K562 (cell line): ENCODE measurements around the gene HEPACAM2. TPM values are rescaled to one million over a fixed set of nuclear protein-coding genes. Genes with fewer than 3 reads are reported as not detected.

Experiments
- ATAC-seq: fragments of 200-7000 bp; cut with Tn5 transposase; 3 replicates; pipeline ENCODE4 v1.9.1; 2020; ENCODE audit warnings: moderate library complexity
- BruUV-seq: library from RNA; stranded (reverse); fragments of 400-500 nt; replicated peaks from 2 replicates; lab custom pipeline; 2021; lab: Mats Ljungman, UMichigan
- CTCF ChIA-PET: fragments of 300-600 bp; formaldehyde crosslinking; extraction: SDS; loops from one replicate; lab custom pipeline; 2021; ENCODE audit warnings: low intra/inter-chr PET ratio; lab: Yijun Ruan, JAX
- POLR2A ChIA-PET: fragments of 300-600, 350-650 bp; sonication (Branson Sonifier 250); formaldehyde crosslinking; extraction: SDS; loops from one replicate; lab custom pipeline; 2021; ENCODE audit warnings: antibody characterized with exemption, inconsistent platforms; lab: Yijun Ruan, JAX
- DNase-seq, 4 experiments: peaks; one replicate each; pipeline versions ENCODE4 v3.0.0 to v3.0.0-alpha.2; 2011 to 2018; ENCODE audit warnings: low spot score in 3 of 4, mixed read lengths in 3 of 4; ENCODE audit errors: extremely low read depth in 1 of 4
- FAIRE-seq: peaks from 2 replicates; lab custom pipeline; 2011; peaks lifted over from hg19 to GRCh38; lab: Jason Lieb, UNC
- H2AFZ ChIP-seq: 2 replicates; pipeline ENCODE4 v1.6.0; 2011; ENCODE audit warnings: low read depth, low read length, control low read depth, inconsistent platforms
- H3K27ac ChIP-seq: fragments of 200-600 bp; 3 replicates; pipeline ENCODE4 v1.8.0; 2011; ENCODE audit warnings: low read depth, mild to moderate bottlenecking, control low read depth, inconsistent platforms, low read length, moderate library complexity, mixed read lengths; ENCODE audit errors: extremely low read depth
- H3K27me3 ChIP-seq, 2 experiments: fragments of 300-600 bp in 1 of 2; 2 replicates in 1 of 2; 3 replicates in 1 of 2; pipeline versions ENCODE4 v1.6.0 to v1.8.0; 2011; ENCODE audit warnings: inconsistent platforms in 2 of 2, low read length in 2 of 2, mild to moderate bottlenecking in 1 of 2, mixed read lengths in 1 of 2, moderate library complexity in 1 of 2; ENCODE audit not compliant: control insufficient read depth in 2 of 2, insufficient read depth in 2 of 2
- H3K36me3 ChIP-seq: fragments of 300-600 bp; 3 replicates; pipeline ENCODE4 v1.8.0; 2011; ENCODE audit warnings: mild to moderate bottlenecking, low read length, inconsistent platforms; ENCODE audit not compliant: control insufficient read depth, insufficient read depth
- H3K4me1 ChIP-seq, 2 experiments: fragments of 200-600 bp in 1 of 2; replicated peaks in 1 of 2; 2 replicates in 1 of 2; 3 replicates in 1 of 2; pipeline versions ENCODE4 v1.5.1 to v1.8.0; 2011; ENCODE audit warnings: inconsistent platforms in 2 of 2, low read length in 2 of 2, mild to moderate bottlenecking in 1 of 2, mixed read lengths in 1 of 2, moderate library complexity in 1 of 2; ENCODE audit not compliant: control insufficient read depth in 2 of 2, insufficient read depth in 2 of 2
- H3K4me2 ChIP-seq: 2 replicates; pipeline ENCODE4 v1.6.1; 2011; ENCODE audit warnings: low read length, control low read depth, inconsistent platforms, mixed read lengths; ENCODE audit not compliant: insufficient read depth
- H3K4me3 ChIP-seq: fragments of 200-600 bp; sonication (generic), shearing (Covaris generic); 2 replicates; pipeline ENCODE4 v1.5.1; 2016; ENCODE audit warnings: control low read depth, inconsistent platforms
- H3K79me2 ChIP-seq: fragments of 200-600 bp; 3 replicates; pipeline ENCODE4 v1.8.0; 2011; ENCODE audit warnings: low read length, inconsistent platforms; ENCODE audit not compliant: control insufficient read depth, insufficient read depth
- H3K9ac ChIP-seq, 2 experiments: 2 replicates each; pipeline versions ENCODE4 v1.6.0 to v1.6.1; 2011; ENCODE audit warnings: low read depth in 2 of 2, low read length in 2 of 2, control low read depth in 1 of 2, inconsistent platforms in 1 of 2, mild to moderate bottlenecking in 1 of 2, mixed read lengths in 1 of 2; ENCODE audit not compliant: insufficient read depth in 1 of 2
- H3K9me1 ChIP-seq: one replicate; pipeline ENCODE4 v1.6.0; 2011; ENCODE audit warnings: inconsistent platforms, mild to moderate bottlenecking, low read length, moderate library complexity; ENCODE audit not compliant: control insufficient read depth, insufficient read depth
- H3K9me3 ChIP-seq: replicated peaks from 2 replicates; pipeline ENCODE4 v1.5.1; 2011; ENCODE audit warnings: low read depth, low read length, inconsistent platforms; ENCODE audit not compliant: control insufficient read depth, insufficient read depth
- H4K20me1 ChIP-seq: replicated peaks from 2 replicates; pipeline ENCODE4 v1.6.1; 2011; ENCODE audit warnings: low read length, inconsistent platforms, mixed read lengths; ENCODE audit not compliant: control insufficient read depth, insufficient read depth
- E2F4 ChIP-seq: sonication (generic); formaldehyde crosslinking; IDR thresholded peaks from 2 replicates; pipeline ENCODE4 v1.8.0; 2022; ENCODE audit warnings: mild to moderate bottlenecking, low read depth, missing genetic modification reagents
- RBM22 ChIP-seq: fragments of 200-400 bp; formaldehyde crosslinking; IDR thresholded peaks from 2 replicates; pipeline ENCODE4 v1.6.1; 2018; ENCODE audit warnings: low read length, low read depth; ENCODE audit not compliant: poor library complexity, severe bottlenecking
- THRB ChIP-seq: fragments of 450-650 bp; formaldehyde crosslinking; conservative IDR thresholded peaks from 2 replicates; pipeline ENCODE4 v1.4.0; 2022; ENCODE audit warnings: mild to moderate bottlenecking, missing genetic modification characterization
- XRCC4 ChIP-seq: IDR thresholded peaks from one replicate; pipeline ENCODE4 v1.6.1; 2011; ENCODE audit not compliant: insufficient read depth, insufficient read length; ENCODE audit errors: extremely low read depth
- WGBS: fragments of 100-300 bp; shearing (Covaris generic); methylation state at CpG from one replicate; pipeline ENCODE4 v1.1.6; 2016; ENCODE audit warnings: low coverage, mixed read lengths; ENCODE audit not compliant: insufficient coverage; ENCODE audit errors: missing lambda C conversion rate; 5-methylcytosine and 5-hydroxymethylcytosine counted together
- in situ Hi-C: fragments of 300-500 bp; cut with MboI; formaldehyde crosslinking; loops from 4 replicates; pipeline ENCODE4 v1.15.0; 2018; ENCODE audit warnings: inconsistent platforms, mixed read lengths
- intact Hi-C: fragments of 100-400 bp; cut with micrococcal nuclease; formaldehyde crosslinking; loops from 2 replicates; pipeline ENCODE4 v1.14.2; 2022
- polyA plus RNA-seq, 8 experiments: library from polyadenylated mRNA; depleted of rRNA in 4 of 8; stranded (reverse) in 5 of 8; unstranded in 3 of 8; fragments of >200 nt; fragmentation: Nextera tagmentation in 2 of 8; fragmentation: Illumina TruSeq in 1 of 8; extraction: Ambion mirVana in 2 of 8; extraction: Trizol in 1 of 8; gene quantifications; 2 replicates each; pipeline versions ENCODE4 v1.2.1 to v1.2.3, GENCODE V29; 2011 to 2014; ENCODE audit warnings: inconsistent platforms in 1 of 8, missing spikeins in 1 of 8
- total RNA-seq, 7 experiments: library from RNA; depleted of rRNA in 6 of 7; stranded (reverse); fragments of >200 nt in 6 of 7; fragmentation: Illumina TruSeq in 2 of 7; extraction: Trizol in 2 of 7; gene quantifications; 2 replicates each; pipeline versions ENCODE4 v1.2.1 to v1.2.3, GENCODE V29; 2011 to 2021; ENCODE audit warnings: low replicate concordance in 1 of 7

Gene HEPACAM2
- total and polyA plus RNA-seq, 9 of the 15 experiments (the other 6 are each of a cell fraction or from before 2014, with no cell fraction given) = 2.0 to 6.5 (median 3.9) TPM

GRCh38 chr7:93145354-93145753, 80.9 kb downstream of the HEPACAM2 start:
- Histone ChIP-seq H3K36me3 (no peaks in the 10 kb centered on the region), H3K79me2 (no peaks in the 10 kb centered on the region), H3K9ac (no peak overlapping the region), H3K9me3 (no peaks in the 10 kb centered on the region), H3K4me2 (no peak overlapping the region), H4K20me1 (no peaks in the 10 kb centered on the region), H3K27ac (no peak overlapping the region), H3K4me3 (no peak overlapping the region), H3K9me1 (no peaks in the 10 kb centered on the region), H3K4me1 (peaks cover 0 to 12% of the 10 kb centered on the region in 2 experiments; a peak in 1 of 5 replicates), H2AFZ (no peak overlapping the region), H3K27me3 (no peaks in the 10 kb centered on the region; a peak in 1 of 5 replicates)
- POLR2A ChIA-PET = no interaction called here
- DNase-seq = no peak
- intact Hi-C loops (no loop called here), in situ Hi-C loops (no loop called here)
- no peak for ATAC-seq
- no peak for TF ChIP-seq XRCC4
- TF ChIP-seq THRB = no peak
- TF ChIP-seq RBM22 = no peak
- no TSS peak for BruUV-seq
- 2% methylated on average over 3 of the region's 3 CpGs for WGBS
- CTCF ChIA-PET = no interaction called here
- FAIRE-seq = no peak

GRCh38 chr7:93142127-93142526, 84.1 kb downstream of the HEPACAM2 start:
- Histone ChIP-seq H3K9me3 (no peaks in the 10 kb centered on the region), H3K9ac (no peak overlapping the region), H3K27ac (no peak overlapping the region), H3K4me1 (peaks cover 0 to 4% of the 10 kb centered on the region in 2 experiments; a peak in 1 of 5 replicates), H3K79me2 (no peaks in the 10 kb centered on the region), H3K4me3 (no peak overlapping the region), H3K27me3 (0 out of 5 replicates have a peak, but pooled peaks cover 0 to 5% of the 10 kb centered on the region in 2 experiments), H2AFZ (no peak overlapping the region; the same call in 1 of the 2 replicates), H3K36me3 (no peaks in the 10 kb centered on the region), H3K9me1 (no peaks in the 10 kb centered on the region), H4K20me1 (no peaks in the 10 kb centered on the region), H3K4me2 (no peak overlapping the region)
- no TSS peak for BruUV-seq
- intact Hi-C loops (no loop called here), in situ Hi-C loops (no loop called here)
- POLR2A ChIA-PET = no interaction called here
- WGBS = 4% methylated on average over 1 of the region's 1 CpG
- no peak for ATAC-seq
- DNase-seq = no peak
- CTCF ChIA-PET = no interaction called here
- FAIRE-seq = no peak
- TF ChIP-seq E2F4 (CRISPR knock-in tag) = no peak
